Measurements from ENCODE around the gene UQCC5.

GRCh38 chr3:52519445-52520140 is 16.8 kb upstream of the UQCC5 start:
- TF ChIP-seq HDGF (IDR thresholded peaks at IDR 0.05; ENCODE audit: borderline replicate concordance) (no peak), FOXM1 (IDR thresholded peaks at IDR 0.05; ENCODE audit: borderline replicate concordance) (no peak), SUZ12 (IDR thresholded peaks at IDR 0.05) (no peak), ZNF384 (IDR thresholded peaks at IDR 0.05) (no peak), BHLHE40 (IDR thresholded peaks at IDR 0.05; ENCODE audit: borderline replicate concordance) (no peak), ELF4 (IDR thresholded peaks at IDR 0.05) (no peak), L3MBTL2 (conservative IDR thresholded peaks at IDR 0.05) (no peak), SP1 (IDR thresholded peaks at IDR 0.05) (no peak), FOXA1 (IDR thresholded peaks at IDR 0.05) (no peak)
